Measurements from ENCODE around the gene ZNF23. TPM values are rescaled to one million over a fixed set of nuclear protein-coding genes. Genes with fewer than 3 reads are reported as not detected.

ZNF23 gene
- total RNA-seq, 4 donors from 2014 or later, result 5.5 to 14.4 (median 11.0) TPM

- DNase-seq (ENCODE audit: low spot score in 2 of 2), result no peak
- Histone ChIP-seq H3K4me1 (no peaks in the 10 kb centered on the region), H3K27me3 (peaks cover 0 to 3% of the 10 kb centered on the region in 2 donors), H3K27ac (no peak overlapping the region), H3K36me3 (no peaks in the 10 kb centered on the region), H3K9me3 (peaks cover 0 to 10% (median 0%) of the 10 kb centered on the region in 4 donors), H3K4me3 (no peak overlapping the region)
- no peak for TF ChIP-seq POLR2A (IDR thresholded peaks at IDR 0.05)
- TF ChIP-seq CTCF (IDR thresholded peaks at IDR 0.05), result no peak
- TF ChIP-seq EP300 (IDR thresholded peaks at IDR 0.05), result no peak
- 90 to 91% methylated on average over 14 of the region's 14 CpGs for WGBS, 2 donors
These were observed 30.9 kb downstream of the ZNF23 start for GRCh38 chr16:71431176-71431575.

GRCh38 chr16:71430744-71431143, 31.3 kb downstream of the ZNF23 start:
- H3K4me3 ChIP-seq, result no peak overlapping the region
- peaks cover 0 to 4% (median 0%) of the 10 kb centered on the region in 4 donors for H3K4me1 ChIP-seq
- DNase-seq (ENCODE audit: low spot score in 2 of 2), result no peak
- WGBS, 2 donors, result 68 to 82% methylated on average over 6 of the region's 6 CpGs
- peaks cover 0 to 7% of the 10 kb centered on the region in 2 donors for H3K27me3 ChIP-seq
- no peak overlapping the region for H3K27ac ChIP-seq
- TF ChIP-seq EP300 (IDR thresholded peaks at IDR 0.05), result no peak
- no peak for TF ChIP-seq POLR2A (IDR thresholded peaks at IDR 0.05)
- no peak for TF ChIP-seq CTCF (IDR thresholded peaks at IDR 0.05)
- H3K9me3 ChIP-seq, result peaks cover 0 to 10% (median 0%) of the 10 kb centered on the region in 4 donors
- no peaks in the 10 kb centered on the region for H3K36me3 ChIP-seq

GRCh38 chr16:71429581-71429980, 32.5 kb downstream of the ZNF23 start:
- Histone ChIP-seq H3K9me3 (peaks cover 0 to 10% (median 0%) of the 10 kb centered on the region in 4 donors), H3K4me1 (peaks cover 0 to 5% (median 0%) of the 10 kb centered on the region in 4 donors), H3K4me3 (no peak overlapping the region), H3K36me3 (no peaks in the 10 kb centered on the region), H3K27ac (no peak overlapping the region), H3K27me3 (peaks cover 0 to 13% of the 10 kb centered on the region in 2 donors)
- TF ChIP-seq EP300 (IDR thresholded peaks at IDR 0.05) (no peak), POLR2A (IDR thresholded peaks at IDR 0.05) (no peak), CTCF (IDR thresholded peaks at IDR 0.05) (no peak)
- no peak for DNase-seq (ENCODE audit: low spot score in 2 of 2)
- WGBS, 2 donors, result 79 to 89% methylated on average over 3 of the region's 3 CpGs

- Histone ChIP-seq H3K4me1 (peaks cover 0 to 5% (median 0%) of the 10 kb centered on the region in 4 donors), H3K9me3 (peaks cover 0 to 10% (median 0%) of the 10 kb centered on the region in 4 donors), H3K27me3 (peaks cover 0 to 13% of the 10 kb centered on the region in 2 donors), H3K36me3 (no peaks in the 10 kb centered on the region), H3K4me3 (no peak overlapping the region), H3K27ac (no peak overlapping the region)
- no peak for DNase-seq (ENCODE audit: low spot score in 2 of 2)
- 90 to 98% methylated on average over 2 of the region's 2 CpGs for WGBS, 2 donors
- TF ChIP-seq CTCF (IDR thresholded peaks at IDR 0.05) (no peak), POLR2A (IDR thresholded peaks at IDR 0.05) (no peak), EP300 (IDR thresholded peaks at IDR 0.05) (no peak)
These were observed 33.2 kb downstream of the ZNF23 start for GRCh38 chr16:71428883-71429282.

- DNase-seq (ENCODE audit: low spot score in 2 of 2), result no peak
These were observed 33.7 kb downstream of the ZNF23 start for GRCh38 chr16:71428385-71428784.

More at GRCh38 chr16:71428385-71428784, 33.7 kb downstream of the ZNF23 start:
- no peak overlapping the region for H3K27ac ChIP-seq
- H3K9me3 ChIP-seq, result peaks cover 0 to 10% (median 0%) of the 10 kb centered on the region in 4 donors
- no peaks in the 10 kb centered on the region for H3K36me3 ChIP-seq
- no peak overlapping the region for H3K4me3 ChIP-seq
- TF ChIP-seq CTCF (IDR thresholded peaks at IDR 0.05), result no peak
- no peak for TF ChIP-seq EP300 (IDR thresholded peaks at IDR 0.05)
- TF ChIP-seq POLR2A (IDR thresholded peaks at IDR 0.05), result no peak
- peaks cover 0 to 5% (median 0%) of the 10 kb centered on the region in 4 donors for H3K4me1 ChIP-seq
- peaks cover 0 to 13% of the 10 kb centered on the region in 2 donors for H3K27me3 ChIP-seq
